ENCODE results near the gene RPGRIP1.

RPGRIP1 gene

GRCh38 chr14:21320913-21321312 is 41.0 kb downstream of the RPGRIP1 start:
- TF ChIP-seq CTCF (conservative IDR thresholded peaks at IDR 0.05; ENCODE audit: low read depth, low read length): no peak
- no peak overlapping the region for H3K4me3 ChIP-seq (ENCODE audit: low read depth, low read length)
- DNase-seq (ENCODE audit: low read depth): peak; percentile 24

GRCh38 chr14:21322716-21323115 is 42.8 kb downstream of the RPGRIP1 start:
- no peak for DNase-seq (ENCODE audit: low read depth)
- TF ChIP-seq CTCF (conservative IDR thresholded peaks at IDR 0.05; ENCODE audit: low read depth, low read length): no peak
- no peak overlapping the region for H3K4me3 ChIP-seq (ENCODE audit: low read depth, low read length)

- no peak for TF ChIP-seq CTCF (conservative IDR thresholded peaks at IDR 0.05; ENCODE audit: low read depth, low read length)
- no peak overlapping the region for H3K4me3 ChIP-seq (ENCODE audit: low read depth, low read length)
- peak; percentile 36 for DNase-seq (ENCODE audit: low read depth)
These were observed 47.1 kb downstream of the RPGRIP1 start for GRCh38 chr14:21326972-21327371.
